Endodermal cell (in vitro differentiated cells): ENCODE data around the gene SULT4A1. TPM values are rescaled to one million over a fixed set of nuclear protein-coding genes. Genes with fewer than 3 reads are reported as not detected.
A peak's percentile ranks its signal among the peaks of the same experiment; 100 is the strongest.
"Not testable (repeated sequence)": the region's sequence is repeated elsewhere in the genome, so short reads cannot be mapped to it uniquely, and the experiment has no call there.

Experiments
- DNase-seq: peaks from one replicate; pipeline ENCODE4 v3.0.0-alpha.2; 2017
- H3K27ac ChIP-seq: 2 replicates; pipeline ENCODE4 v1.5.1; 2013; ENCODE audit warnings: mild to moderate bottlenecking, low read depth, low read length, moderate library complexity
- H3K27me3 ChIP-seq: 2 replicates; pipeline ENCODE4 v1.6.1; 2013; ENCODE audit warnings: mild to moderate bottlenecking, low read length, moderate library complexity; ENCODE audit not compliant: insufficient read depth, control insufficient read depth, poor library complexity, severe bottlenecking
- H3K36me3 ChIP-seq: 2 replicates; pipeline ENCODE4 v1.7.0; 2013; ENCODE audit warnings: mild to moderate bottlenecking, low read length, moderate library complexity; ENCODE audit not compliant: control insufficient read depth, insufficient read depth
- H3K4me1 ChIP-seq: one replicate; pipeline ENCODE4 v1.7.0; 2013; ENCODE audit warnings: low read length; ENCODE audit not compliant: control insufficient read depth, insufficient read depth
- H3K4me3 ChIP-seq: 2 replicates; pipeline ENCODE4 v1.5.1; 2013; ENCODE audit warnings: mild to moderate bottlenecking, low read length, moderate library complexity
- H3K9ac ChIP-seq: 2 replicates; pipeline ENCODE4 v1.6.1; 2013; ENCODE audit warnings: mild to moderate bottlenecking, low read length, moderate library complexity; ENCODE audit not compliant: poor library complexity, severe bottlenecking; ENCODE audit errors: extremely low read depth
- H3K9me3 ChIP-seq: 2 replicates; pipeline ENCODE4 v1.6.1; 2013; ENCODE audit warnings: mild to moderate bottlenecking, low read length, moderate library complexity; ENCODE audit not compliant: control insufficient read depth
- H3K27ac Mint-ChIP-seq: 2 replicates; pipeline ENCODE4 v1.8.0; 2020; ENCODE audit warnings: mixed read lengths
- H3K27me3 Mint-ChIP-seq: 2 replicates; pipeline ENCODE4 v1.8.0; 2021; ENCODE audit warnings: mild to moderate bottlenecking, mixed read lengths; ENCODE audit not compliant: insufficient read depth
- H3K36me3 Mint-ChIP-seq: 2 replicates; pipeline ENCODE4 v1.8.0; 2020; ENCODE audit warnings: low read depth, mixed read lengths
- H3K4me1 Mint-ChIP-seq: 2 replicates; pipeline ENCODE4 v1.8.0; 2020; ENCODE audit warnings: mixed read lengths
- H3K4me3 Mint-ChIP-seq: 2 replicates; pipeline ENCODE4 v1.8.0; 2020; ENCODE audit warnings: mild to moderate bottlenecking, moderate library complexity, mixed read lengths
- H3K9me3 Mint-ChIP-seq: 2 replicates; pipeline ENCODE4 v1.8.0; 2020; ENCODE audit warnings: mild to moderate bottlenecking, mixed read lengths
- WGBS, 2 experiments: methylation state at CpG; one replicate each; pipeline versions ENCODE4 v1.1.5 to v1.1.7; 2013; ENCODE audit warnings: missing lambda C conversion rate in 2 of 2, mixed read lengths in 1 of 2; ENCODE audit not compliant: insufficient coverage in 1 of 2, insufficient read length in 1 of 2; 5-methylcytosine and 5-hydroxymethylcytosine counted together
- total RNA-seq, 2 donors: library from RNA; stranded (reverse); fragmentation: NEBNext Ultra II Directional in 1 of 2; extraction: Animal tissue kit (Norgen Biotek cat#: 25700) in 1 of 2; gene quantifications; 2 replicates in 1 of 2; 3 replicates in 1 of 2; pipeline ENCODE4 v1.2.1, GENCODE V29; 2021
- TF ChIP-seq, protein P1 (sequence below): fragments of 200-600 bp; sonication (generic); conservative IDR thresholded peaks from 2 replicates; pipeline ENCODE4 v1.5.0; 2021; ENCODE audit warnings: antibody characterized with exemption, mild to moderate bottlenecking

Gene SULT4A1
- total RNA-seq, 2 donors from 2014 or later, result 11.4 to 12.7 TPM

DNA sequence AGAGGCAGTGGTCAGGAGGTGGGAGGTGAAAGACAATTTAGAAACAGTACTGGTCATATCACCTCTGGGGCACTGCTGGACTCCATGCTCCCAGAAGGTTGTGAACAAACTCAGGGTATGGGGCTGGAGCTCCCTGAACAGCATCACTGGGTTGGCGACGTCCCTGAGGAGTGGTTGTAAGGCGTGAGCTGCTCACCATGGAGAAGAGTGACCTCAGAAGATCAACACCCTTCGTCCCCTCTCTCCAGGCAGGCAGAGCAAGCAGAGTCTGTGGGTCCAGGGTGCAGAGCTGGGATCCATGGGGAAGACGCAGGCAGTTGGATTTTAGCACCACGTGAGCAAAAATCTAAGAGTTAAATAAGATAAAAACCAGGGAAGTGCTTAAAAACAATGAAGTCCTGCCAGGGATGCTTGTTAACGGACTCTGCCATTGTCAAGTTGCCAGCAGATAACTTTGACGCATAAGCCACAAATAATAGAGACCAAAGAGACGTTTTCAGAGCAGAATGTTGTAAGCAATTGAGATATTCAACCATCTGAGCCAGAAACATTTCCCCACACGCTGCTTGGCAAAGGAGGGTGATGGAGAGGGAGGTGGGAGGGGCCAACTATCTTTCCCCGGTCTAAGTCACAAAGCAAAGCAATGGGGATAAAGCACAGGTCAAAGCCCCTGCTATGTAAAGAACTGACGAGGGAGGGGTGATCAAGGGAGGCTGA, 15.9 kb upstream of the SULT4A1 start:
- TF ChIP-seq, protein P1, sequence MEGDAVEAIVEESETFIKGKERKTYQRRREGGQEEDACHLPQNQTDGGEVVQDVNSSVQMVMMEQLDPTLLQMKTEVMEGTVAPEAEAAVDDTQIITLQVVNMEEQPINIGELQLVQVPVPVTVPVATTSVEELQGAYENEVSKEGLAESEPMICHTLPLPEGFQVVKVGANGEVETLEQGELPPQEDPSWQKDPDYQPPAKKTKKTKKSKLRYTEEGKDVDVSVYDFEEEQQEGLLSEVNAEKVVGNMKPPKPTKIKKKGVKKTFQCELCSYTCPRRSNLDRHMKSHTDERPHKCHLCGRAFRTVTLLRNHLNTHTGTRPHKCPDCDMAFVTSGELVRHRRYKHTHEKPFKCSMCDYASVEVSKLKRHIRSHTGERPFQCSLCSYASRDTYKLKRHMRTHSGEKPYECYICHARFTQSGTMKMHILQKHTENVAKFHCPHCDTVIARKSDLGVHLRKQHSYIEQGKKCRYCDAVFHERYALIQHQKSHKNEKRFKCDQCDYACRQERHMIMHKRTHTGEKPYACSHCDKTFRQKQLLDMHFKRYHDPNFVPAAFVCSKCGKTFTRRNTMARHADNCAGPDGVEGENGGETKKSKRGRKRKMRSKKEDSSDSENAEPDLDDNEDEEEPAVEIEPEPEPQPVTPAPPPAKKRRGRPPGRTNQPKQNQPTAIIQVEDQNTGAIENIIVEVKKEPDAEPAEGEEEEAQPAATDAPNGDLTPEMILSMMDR, result no peak
- Mint-ChIP-seq H3K4me3 (no peak overlapping the region), H3K27me3 (no peaks in the 10 kb centered on the region), H3K27ac (no peak overlapping the region), H3K9me3 (peaks cover 6% of the 10 kb centered on the region), H3K4me1 (peaks cover 1% of the 10 kb centered on the region), H3K36me3 (no peaks in the 10 kb centered on the region)
- H3K9ac ChIP-seq, result no peak overlapping the region
- H3K36me3 ChIP-seq, result no peaks in the 10 kb centered on the region
- peaks cover 3% of the 10 kb centered on the region for H3K4me1 ChIP-seq
- peaks cover 5% of the 10 kb centered on the region for H3K27me3 ChIP-seq
- WGBS, 2 experiments, result 82 to 86% methylated on average over 12 of the region's 12 CpGs
- no peak overlapping the region for H3K4me3 ChIP-seq
- no peaks in the 10 kb centered on the region for H3K9me3 ChIP-seq
- peak; percentile 11 for DNase-seq
- H3K27ac ChIP-seq, result no peak overlapping the region

DNA sequence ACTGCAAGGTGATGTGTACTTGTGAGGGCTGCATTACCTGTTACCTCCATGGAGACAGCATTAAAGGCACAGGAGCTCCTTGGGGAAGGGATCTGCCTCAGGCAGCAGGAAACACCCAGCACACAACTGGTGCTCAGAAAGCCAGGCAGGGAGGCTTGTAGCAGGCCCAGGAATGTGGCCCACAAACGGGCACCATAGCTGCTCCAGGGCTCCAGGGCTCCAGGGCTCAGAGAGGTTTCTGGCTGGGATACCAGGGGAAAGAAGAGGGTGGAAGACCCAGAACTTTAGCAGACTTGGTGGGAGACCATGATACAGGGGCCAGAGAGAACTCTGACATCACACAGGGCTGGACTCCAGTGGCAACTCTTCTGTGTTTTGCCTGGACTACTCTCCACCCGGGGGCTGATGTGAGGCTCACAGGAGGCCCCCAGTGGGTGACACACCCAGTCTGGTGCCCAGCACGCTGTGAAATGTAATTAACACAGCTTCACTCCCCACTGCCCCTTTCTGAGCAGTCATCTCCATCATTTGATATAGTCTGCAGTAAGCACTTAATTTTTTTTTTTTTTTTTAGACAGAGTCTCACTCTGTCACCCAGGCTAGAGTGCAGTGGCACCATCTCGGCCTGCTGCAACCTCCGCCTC, 14.7 kb upstream of the SULT4A1 start:
- H3K4me1 Mint-ChIP-seq, result no peaks in the 10 kb centered on the region
- H3K36me3 ChIP-seq, result no peaks in the 10 kb centered on the region
- H3K9me3 Mint-ChIP-seq, result peaks cover 6% of the 10 kb centered on the region
- H3K27me3 Mint-ChIP-seq, result no peaks in the 10 kb centered on the region
- H3K4me3 ChIP-seq, result no peak overlapping the region
- TF ChIP-seq, protein P1, result no peak
- no peaks in the 10 kb centered on the region for H3K9me3 ChIP-seq
- H3K4me3 Mint-ChIP-seq, result no peak overlapping the region
- WGBS, 2 experiments, result 91 to 96% methylated on average over 4 to 5 of the region's 5 CpGs
- H3K27me3 ChIP-seq, result peaks cover 5% of the 10 kb centered on the region
- no peaks in the 10 kb centered on the region for H3K36me3 Mint-ChIP-seq
- H3K27ac Mint-ChIP-seq, result no peak overlapping the region
- no peak overlapping the region for H3K27ac ChIP-seq
- no peak overlapping the region for H3K9ac ChIP-seq
- peaks cover 3% of the 10 kb centered on the region for H3K4me1 ChIP-seq
- peak; percentile 29 for DNase-seq

GRCh38 chr22:43869799-43870198, 7.5 kb upstream of the SULT4A1 start:
- Mint-ChIP-seq H3K27me3 (peaks cover 2% of the 10 kb centered on the region), H3K9me3 (peaks cover 7% of the 10 kb centered on the region), H3K36me3 (no peaks in the 10 kb centered on the region), H3K27ac (no peak overlapping the region), H3K4me3 (no peak overlapping the region), H3K4me1 (no peaks in the 10 kb centered on the region)
- H3K36me3 ChIP-seq, result no peaks in the 10 kb centered on the region
- 100% methylated on average over 2 to 4 of the region's 5 CpGs for WGBS, 2 experiments
- H3K27me3 ChIP-seq, result no peaks in the 10 kb centered on the region
- no peak for DNase-seq
- no peak overlapping the region for H3K4me3 ChIP-seq
- TF ChIP-seq, protein P1, result no peak
- H3K4me1 ChIP-seq, result no peaks in the 10 kb centered on the region
- H3K9me3 ChIP-seq, result no peaks in the 10 kb centered on the region
- no peak overlapping the region for H3K9ac ChIP-seq
- H3K27ac ChIP-seq, result no peak overlapping the region

GRCh38 chr22:43869001-43869400, 6.7 kb upstream of the SULT4A1 start:
- not testable (repeated sequence) for H3K9ac ChIP-seq, H3K36me3 Mint-ChIP-seq, H3K4me3 ChIP-seq, H3K27me3 ChIP-seq, H3K27ac ChIP-seq, H3K27ac Mint-ChIP-seq, H3K9me3 ChIP-seq, H3K4me3 Mint-ChIP-seq, H3K4me1 Mint-ChIP-seq, H3K36me3 ChIP-seq, H3K4me1 ChIP-seq, H3K9me3 Mint-ChIP-seq, H3K27me3 Mint-ChIP-seq
- WGBS, 2 experiments, result 56 to 96% methylated on average over 2 to 4 of the region's 4 CpGs
- peak; percentile 54 for DNase-seq
